ENCODE results near the gene SLC44A5.
"Not testable (repeated sequence)": the region's sequence is repeated elsewhere in the genome, so short reads cannot be mapped to it uniquely, and the experiment has no call there.

SLC44A5 gene

GRCh38 chr1:75276385-75276784, 334.5 kb downstream of the SLC44A5 start:
- TF ChIP-seq, protein P1, sequence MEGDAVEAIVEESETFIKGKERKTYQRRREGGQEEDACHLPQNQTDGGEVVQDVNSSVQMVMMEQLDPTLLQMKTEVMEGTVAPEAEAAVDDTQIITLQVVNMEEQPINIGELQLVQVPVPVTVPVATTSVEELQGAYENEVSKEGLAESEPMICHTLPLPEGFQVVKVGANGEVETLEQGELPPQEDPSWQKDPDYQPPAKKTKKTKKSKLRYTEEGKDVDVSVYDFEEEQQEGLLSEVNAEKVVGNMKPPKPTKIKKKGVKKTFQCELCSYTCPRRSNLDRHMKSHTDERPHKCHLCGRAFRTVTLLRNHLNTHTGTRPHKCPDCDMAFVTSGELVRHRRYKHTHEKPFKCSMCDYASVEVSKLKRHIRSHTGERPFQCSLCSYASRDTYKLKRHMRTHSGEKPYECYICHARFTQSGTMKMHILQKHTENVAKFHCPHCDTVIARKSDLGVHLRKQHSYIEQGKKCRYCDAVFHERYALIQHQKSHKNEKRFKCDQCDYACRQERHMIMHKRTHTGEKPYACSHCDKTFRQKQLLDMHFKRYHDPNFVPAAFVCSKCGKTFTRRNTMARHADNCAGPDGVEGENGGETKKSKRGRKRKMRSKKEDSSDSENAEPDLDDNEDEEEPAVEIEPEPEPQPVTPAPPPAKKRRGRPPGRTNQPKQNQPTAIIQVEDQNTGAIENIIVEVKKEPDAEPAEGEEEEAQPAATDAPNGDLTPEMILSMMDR (IDR thresholded peaks at IDR 0.05; ENCODE audit: low read depth, low read length, missing control alignments): no peak
- DNase-seq (ENCODE audit: extremely low read depth, low read depth): no peak
- H3K4me3 ChIP-seq (replicated peaks; ENCODE audit: low read depth, low read length): no peak overlapping the region

- TF ChIP-seq, protein P1 (IDR thresholded peaks at IDR 0.05; ENCODE audit: low read depth, low read length, missing control alignments): no peak
- DNase-seq (ENCODE audit: extremely low read depth, low read depth): no peak
- no peak overlapping the region for H3K4me3 ChIP-seq (replicated peaks; ENCODE audit: low read depth, low read length)
Measured at GRCh38 chr1:75275631-75276030, 335.3 kb downstream of the SLC44A5 start.

GRCh38 chr1:75274920-75275506, 335.9 kb downstream of the SLC44A5 start:
- no peak for DNase-seq (ENCODE audit: extremely low read depth, low read depth)
- TF ChIP-seq, protein P1 (IDR thresholded peaks at IDR 0.05; ENCODE audit: low read depth, low read length, missing control alignments): no peak
- H3K4me3 ChIP-seq (replicated peaks; ENCODE audit: low read depth, low read length): no peak overlapping the region

GRCh38 chr1:75273110-75273509, 337.8 kb downstream of the SLC44A5 start:
- no peak overlapping the region for H3K4me3 ChIP-seq (replicated peaks; ENCODE audit: low read depth, low read length)
- no peak for DNase-seq (ENCODE audit: extremely low read depth, low read depth)
- TF ChIP-seq, protein P1 (IDR thresholded peaks at IDR 0.05; ENCODE audit: low read depth, low read length, missing control alignments): no peak

DNA sequence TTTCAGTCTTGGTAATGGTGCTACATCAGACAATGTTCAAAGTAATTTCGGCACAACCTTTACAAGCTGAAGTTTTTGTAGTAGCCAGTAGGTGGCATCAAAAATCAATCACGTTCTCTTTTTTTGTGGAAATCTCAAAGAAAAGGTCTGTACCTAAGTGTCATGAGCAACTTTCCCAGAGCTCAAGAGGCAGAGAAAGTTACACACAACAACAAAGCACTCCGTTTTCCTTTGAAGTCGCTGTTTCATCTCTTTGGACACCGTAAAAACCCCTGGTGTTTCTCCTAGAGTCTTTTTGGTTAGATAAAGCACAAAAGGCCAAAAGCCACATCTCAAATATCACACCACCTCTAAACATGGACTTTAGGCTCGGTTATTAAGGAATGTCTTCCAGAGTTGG, 345.1 kb downstream of the SLC44A5 start:
- DNase-seq (ENCODE audit: extremely low read depth, low read depth): peak; percentile 12
- H3K4me3 ChIP-seq (replicated peaks; ENCODE audit: low read depth, low read length): no peak overlapping the region
- TF ChIP-seq, protein P1 (IDR thresholded peaks at IDR 0.05; ENCODE audit: low read depth, low read length, missing control alignments): peak; percentile 50

DNA sequence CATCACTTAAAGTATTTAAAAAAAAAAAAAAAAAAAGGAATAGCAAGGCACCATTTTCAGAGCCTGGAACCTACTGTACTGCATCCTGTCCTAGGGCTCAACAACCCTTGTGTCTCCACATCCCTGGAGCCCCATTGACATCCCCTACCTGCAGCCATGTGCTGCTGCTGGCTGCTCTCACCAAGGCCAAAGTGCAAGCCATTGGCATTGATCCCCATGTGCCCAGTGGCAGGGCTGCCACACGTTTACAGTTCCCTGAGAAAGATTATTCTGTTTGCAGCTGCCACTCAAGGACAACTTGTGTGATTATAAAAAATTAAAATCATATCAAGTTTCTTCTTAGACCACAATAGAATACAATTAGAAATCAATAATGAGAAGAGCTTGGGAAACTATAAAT, 346.8 kb downstream of the SLC44A5 start:
- H3K4me3 ChIP-seq (replicated peaks; ENCODE audit: low read depth, low read length): no peak overlapping the region
- no peak for DNase-seq (ENCODE audit: extremely low read depth, low read depth)
- TF ChIP-seq, protein P1 (IDR thresholded peaks at IDR 0.05; ENCODE audit: low read depth, low read length, missing control alignments): no peak

DNA sequence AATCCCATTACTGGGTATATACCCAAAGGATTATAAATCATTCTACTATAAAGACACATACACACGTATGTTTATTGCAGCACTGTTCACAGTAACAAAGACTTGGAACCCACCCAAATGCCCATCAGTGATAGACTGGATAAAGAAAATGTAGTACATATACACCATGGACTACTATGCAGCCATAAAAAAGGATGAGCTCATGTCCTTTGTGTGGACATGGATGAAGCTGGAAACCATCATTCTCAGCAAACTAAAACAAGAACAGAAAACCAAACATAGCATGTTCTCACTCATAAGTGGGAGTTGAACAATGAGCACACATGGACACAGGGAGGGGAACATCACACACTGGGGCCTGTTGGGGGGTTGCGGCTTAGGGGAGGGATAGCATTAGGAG, 347.3 kb downstream of the SLC44A5 start:
- not testable (repeated sequence) for DNase-seq (ENCODE audit: extremely low read depth, low read depth); H3K4me3 ChIP-seq (replicated peaks; ENCODE audit: low read depth, low read length)

DNA sequence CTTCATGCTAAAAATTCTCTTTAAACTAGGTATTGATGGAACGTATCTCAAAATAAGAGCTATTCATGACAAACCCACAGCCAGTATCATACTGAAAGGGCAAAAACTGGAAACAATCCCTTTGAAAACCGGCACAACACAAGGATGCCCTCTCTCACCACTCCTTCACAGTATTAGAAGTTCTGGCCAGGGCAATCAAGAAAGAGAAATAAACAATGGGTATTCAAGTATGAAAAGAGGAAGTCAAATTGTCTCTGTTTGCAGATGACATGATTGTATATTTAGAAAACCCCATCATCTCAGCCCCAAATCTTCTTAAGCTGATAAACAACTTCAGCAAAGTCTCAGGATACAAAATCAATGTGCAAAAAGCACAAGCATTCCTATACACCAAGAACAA, 349.0 kb downstream of the SLC44A5 start:
- H3K4me3 ChIP-seq (replicated peaks; ENCODE audit: low read depth, low read length); DNase-seq (ENCODE audit: extremely low read depth, low read depth): not testable (repeated sequence)

Data from HFF-Myc (cell line).